GM12873 (cell line): ENCODE measurements around the gene STK39.

ENCODE experiments used
- CTCF ChIP-seq: IDR thresholded peaks from 2 replicates; pipeline ENCODE4 v1.5.1; 2012; ENCODE audit warnings: low read depth, mild to moderate bottlenecking, moderate library complexity, low read length, control low read depth; ENCODE audit not compliant: insufficient read depth; ENCODE audit errors: missing control alignments

The STK39 gene

GRCh38 chr2:168024459-168024858 lies 222.9 kb downstream of the STK39 start:
- TF ChIP-seq CTCF = no peak

GRCh38 chr2:168021800-168022587 lies 225.4 kb downstream of the STK39 start:
- TF ChIP-seq CTCF = no peak

GRCh38 chr2:168015274-168015953 lies 232.0 kb downstream of the STK39 start:
- TF ChIP-seq CTCF = no peak

GRCh38 chr2:168009900-168010299 lies 237.5 kb downstream of the STK39 start:
- TF ChIP-seq CTCF = no peak

GRCh38 chr2:168008646-168009195 lies 238.7 kb downstream of the STK39 start:
- TF ChIP-seq CTCF = no peak

GRCh38 chr2:168006498-168006897 lies 240.9 kb downstream of the STK39 start:
- no peak for TF ChIP-seq CTCF

GRCh38 chr2:168005586-168005985 lies 241.8 kb downstream of the STK39 start:
- TF ChIP-seq CTCF = no peak
